Activated gamma-delta T cell (primary cell): Measurements from ENCODE around the gene GP1BB.

ENCODE experiments used
- DNase-seq: peaks from one replicate; lab custom pipeline; 2025; lab: John Stamatoyannopoulos, UW

GP1BB gene

DNA sequence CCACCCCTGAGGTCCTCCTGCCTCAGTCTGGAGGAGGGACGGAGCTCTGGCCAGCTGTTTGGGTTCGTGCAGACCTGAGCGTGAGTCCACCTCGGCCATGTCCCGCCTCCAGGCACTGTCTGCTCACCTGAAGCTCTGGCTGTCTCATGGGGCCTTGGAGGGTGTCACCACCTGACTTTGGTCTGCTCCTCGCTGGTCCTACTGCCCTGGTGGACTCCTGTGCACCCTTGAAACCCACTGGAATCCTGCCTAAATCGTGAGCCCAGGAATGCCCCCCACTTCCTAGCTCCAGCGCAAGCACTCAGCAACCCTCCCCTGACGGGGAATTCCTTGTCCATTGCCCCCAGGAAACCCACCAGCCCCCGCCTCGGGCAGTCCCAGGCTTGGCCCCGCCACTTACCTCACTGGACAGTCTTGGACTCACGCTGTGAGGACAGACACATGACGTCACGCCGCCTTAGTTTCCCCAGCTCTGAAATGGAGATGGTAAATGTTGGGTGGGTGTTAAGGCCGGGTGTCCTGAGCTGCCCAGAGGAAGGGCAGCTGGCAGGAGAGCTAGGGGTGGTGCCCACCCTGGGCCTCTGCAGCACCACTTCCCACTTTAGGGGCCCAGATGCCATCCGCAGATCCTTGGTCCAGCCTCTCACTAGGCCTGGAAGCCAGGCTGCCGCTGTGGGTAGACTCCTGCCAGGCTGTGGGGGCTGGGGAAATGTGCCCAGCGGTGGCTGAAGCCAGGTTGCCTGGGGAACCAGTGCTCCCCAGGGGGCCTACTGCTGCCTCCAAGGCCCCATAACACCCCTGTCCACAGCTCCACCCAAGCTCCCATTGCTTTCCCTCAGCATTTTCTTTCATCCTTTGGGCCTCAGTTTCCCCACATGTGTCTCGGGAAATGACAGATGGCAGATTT, 19.1 kb downstream of the GP1BB start:
- no peak for DNase-seq

GRCh38 chr22:19743081-19743480, 19.7 kb downstream of the GP1BB start:
- no peak for DNase-seq

DNA sequence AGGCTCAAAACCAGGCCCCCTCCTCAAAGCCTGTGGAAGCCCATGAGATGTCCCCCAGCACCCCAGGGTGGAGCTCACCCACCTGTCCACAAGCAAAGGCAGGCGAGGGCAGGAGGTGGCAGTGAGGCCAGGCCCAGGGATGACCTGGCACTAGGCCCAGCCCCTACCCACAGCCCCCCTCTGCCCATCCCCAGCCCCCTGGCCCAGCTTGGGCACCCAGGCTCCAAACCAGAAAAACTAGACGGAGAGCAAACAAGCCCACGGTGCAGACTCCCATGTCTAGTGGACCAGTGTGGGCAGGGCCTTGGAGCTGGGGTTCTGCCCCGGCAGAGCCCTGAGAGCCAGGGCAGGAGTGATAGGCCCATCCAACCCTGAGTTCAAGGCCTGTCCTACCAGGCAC, 20.3 kb downstream of the GP1BB start:
- no peak for DNase-seq

GRCh38 chr22:19744350-19745006, 21.1 kb downstream of the GP1BB start:
- no peak for DNase-seq

DNA sequence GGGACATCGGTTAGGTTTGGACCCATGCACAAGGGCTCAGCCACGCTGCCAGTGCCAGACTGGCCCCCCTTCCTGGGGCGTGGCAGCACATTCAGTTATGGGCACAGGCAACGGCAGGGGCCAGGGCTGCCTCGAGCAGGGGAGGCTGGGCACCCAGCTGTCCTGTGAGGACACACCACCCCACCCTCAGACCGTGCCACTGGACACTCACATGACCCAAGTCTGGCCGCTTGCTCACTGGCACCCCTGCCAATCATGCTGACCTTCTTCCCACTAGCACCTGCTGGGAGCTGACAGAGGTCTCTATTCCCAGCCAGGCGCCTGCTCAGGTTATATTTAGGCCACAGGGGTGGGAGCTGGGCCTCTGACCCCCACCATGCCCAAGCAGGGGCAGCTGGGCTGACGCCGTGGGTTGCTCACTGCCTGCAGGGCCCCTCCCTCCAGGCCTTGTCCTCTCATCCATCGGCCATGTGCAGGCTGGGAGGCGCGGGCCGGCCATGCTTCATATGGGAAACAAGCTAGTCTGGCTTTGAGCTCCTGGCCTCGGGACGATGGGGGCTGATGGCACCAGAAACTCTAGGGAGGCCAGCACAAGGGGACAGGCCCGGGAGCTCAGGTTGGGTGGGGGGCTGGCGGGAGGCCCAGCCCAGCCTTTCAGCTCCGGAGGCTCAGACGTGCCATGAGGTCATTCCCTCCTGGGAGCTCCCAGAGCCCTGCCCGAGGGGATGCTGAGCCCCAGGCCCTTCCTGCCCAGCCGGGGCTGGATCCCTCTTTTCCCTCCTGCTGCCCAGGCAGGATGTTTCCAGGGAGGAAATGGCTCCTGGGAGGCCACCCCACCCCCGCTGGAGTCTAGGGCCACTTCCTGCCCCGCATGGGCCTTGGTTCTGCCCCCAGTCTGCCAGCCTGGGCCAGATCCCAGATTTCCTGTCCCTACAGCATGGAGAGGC, 22.1 kb downstream of the GP1BB start:
- no peak for DNase-seq

DNA sequence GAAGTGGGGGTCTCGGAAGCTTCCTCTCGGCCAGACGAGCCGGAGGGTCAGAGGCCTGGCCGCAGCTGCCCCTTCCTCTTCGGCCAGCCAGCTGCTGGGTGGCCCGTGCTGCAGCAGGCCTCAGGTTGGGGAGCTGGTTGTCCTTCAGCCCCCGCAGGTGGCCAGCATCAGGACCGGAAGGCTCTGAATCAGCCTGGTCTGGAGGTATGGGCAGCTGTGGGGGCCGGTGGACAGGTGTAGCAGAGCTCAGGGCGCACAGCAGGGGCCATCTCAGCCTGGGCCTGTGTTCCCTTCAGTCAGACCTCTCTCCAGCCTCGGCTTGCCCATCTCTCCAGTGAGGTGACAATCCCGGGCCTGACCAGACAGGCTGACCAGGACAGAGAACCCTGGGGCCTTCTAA, 23.4 kb downstream of the GP1BB start:
- no peak for DNase-seq

DNA sequence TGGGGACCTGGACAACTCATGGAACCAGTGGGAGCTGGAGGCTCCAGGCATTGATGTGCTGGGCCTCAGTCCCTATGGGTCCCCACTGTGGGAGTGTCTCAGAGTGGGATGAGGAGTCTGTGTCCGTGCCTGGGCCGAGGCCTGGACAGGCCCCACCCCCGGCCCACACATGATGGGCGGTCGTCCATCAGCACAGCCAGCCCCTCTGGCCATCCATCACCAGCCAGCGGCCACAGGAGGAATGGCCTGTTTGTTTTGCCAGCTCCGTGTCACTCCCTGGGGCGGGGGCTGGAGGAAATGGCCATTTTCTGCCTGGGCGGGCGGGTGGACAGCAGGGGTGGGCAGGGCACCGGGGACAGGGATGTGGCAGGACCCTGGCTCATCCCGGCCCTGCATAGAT, 24.2 kb downstream of the GP1BB start:
- DNase-seq = no peak

DNA sequence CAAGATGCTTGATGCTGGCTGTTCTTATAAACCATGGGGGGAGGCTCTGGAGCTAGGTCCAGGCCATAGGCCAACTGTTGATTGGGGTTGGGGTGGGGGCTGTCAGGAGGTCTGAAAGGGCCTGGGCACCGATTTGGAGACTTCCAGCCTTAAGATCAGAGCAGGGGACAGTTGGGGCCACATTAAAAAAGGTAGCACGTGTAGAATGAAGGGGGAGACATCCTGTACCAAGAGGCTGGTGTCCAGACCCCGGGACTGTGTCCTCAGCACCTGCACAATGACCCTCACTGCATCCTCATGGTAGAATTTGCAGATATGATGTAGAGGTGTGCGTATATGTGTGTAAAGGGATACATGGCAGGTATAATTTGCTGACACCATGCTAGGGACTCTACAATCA, 24.8 kb downstream of the GP1BB start:
- no peak for DNase-seq

DNA sequence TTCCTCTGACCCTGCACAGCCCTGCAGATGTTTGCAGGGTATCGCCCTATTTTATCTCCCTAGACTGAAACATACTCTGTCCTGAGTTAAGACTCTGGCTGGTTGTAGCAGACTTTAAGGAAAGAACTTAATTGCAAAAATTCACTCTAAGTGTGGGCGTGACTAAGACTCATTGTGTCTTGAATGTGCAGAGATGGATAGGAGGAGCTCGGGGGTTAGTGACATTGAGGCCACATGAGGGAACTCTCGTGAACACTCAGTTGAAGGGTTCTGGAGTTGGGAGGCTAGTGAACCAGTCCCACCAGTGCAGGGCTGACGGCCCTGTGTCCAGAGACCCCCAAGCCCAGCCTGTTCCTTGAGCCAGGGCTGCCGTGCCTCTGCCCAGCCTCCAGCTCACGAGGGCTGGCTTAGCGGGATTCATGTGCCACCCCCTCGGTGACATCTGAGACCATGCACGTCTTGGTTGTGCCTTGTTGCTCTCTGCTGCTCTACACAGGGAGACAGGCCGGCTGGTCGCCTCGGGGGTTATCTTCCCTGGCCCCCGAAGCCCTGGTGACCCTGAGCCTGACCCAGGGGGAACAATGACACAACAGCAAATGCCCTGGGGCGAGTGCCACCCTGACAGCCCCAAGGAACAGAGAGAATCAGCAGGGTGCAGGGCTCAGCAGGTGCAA, 25.8 kb downstream of the GP1BB start:
- DNase-seq = no peak

GRCh38 chr22:19749876-19750275, 26.5 kb downstream of the GP1BB start:
- no peak for DNase-seq

DNA sequence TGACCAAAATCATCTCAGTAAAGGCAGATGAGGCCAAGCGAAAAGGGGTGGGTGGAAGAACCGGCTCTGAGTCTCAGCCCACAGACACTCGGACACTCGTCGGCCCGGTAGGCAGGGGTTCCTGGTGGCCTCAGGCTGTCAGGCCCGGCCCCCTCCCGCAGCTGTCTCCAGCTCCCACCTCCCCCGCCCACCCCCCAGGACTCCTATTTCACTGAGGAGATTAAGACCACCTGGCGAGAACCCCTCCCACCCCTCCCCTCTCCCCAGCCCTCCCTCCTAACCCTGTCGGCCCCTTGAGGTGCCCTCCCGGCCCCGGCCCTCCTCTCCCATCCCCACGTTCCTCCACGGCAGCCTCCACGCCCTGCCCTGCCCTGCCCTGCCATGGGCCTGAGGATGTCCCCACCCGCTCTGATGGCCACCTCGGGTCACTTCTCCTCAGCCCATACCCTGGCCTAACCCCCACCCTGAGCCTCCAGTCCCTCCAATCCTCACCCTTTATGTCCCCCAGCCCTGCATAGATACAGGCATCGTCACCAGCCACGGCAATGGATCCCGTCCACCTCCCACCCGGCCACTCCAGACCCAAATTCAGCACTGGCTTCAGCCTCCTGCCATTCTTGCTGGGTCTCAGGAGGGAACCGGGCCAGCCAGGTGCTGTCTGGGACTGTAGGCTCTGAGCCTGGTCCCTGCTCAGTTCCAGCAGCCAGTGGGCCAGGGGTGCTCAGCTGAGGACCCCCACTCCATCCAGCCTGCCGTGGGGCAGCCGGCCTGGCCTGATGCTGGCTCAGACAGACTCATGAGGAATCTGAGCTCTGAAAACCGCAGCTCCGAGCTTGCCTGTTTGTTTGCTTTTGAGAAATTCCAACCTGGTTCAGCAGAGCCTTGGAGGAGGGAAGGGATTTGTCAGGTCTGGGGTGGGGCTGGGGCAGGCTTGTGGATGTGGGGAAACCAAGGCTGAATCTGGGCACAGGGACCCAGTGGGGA, 27.5 kb downstream of the GP1BB start:
- DNase-seq = no peak

DNA sequence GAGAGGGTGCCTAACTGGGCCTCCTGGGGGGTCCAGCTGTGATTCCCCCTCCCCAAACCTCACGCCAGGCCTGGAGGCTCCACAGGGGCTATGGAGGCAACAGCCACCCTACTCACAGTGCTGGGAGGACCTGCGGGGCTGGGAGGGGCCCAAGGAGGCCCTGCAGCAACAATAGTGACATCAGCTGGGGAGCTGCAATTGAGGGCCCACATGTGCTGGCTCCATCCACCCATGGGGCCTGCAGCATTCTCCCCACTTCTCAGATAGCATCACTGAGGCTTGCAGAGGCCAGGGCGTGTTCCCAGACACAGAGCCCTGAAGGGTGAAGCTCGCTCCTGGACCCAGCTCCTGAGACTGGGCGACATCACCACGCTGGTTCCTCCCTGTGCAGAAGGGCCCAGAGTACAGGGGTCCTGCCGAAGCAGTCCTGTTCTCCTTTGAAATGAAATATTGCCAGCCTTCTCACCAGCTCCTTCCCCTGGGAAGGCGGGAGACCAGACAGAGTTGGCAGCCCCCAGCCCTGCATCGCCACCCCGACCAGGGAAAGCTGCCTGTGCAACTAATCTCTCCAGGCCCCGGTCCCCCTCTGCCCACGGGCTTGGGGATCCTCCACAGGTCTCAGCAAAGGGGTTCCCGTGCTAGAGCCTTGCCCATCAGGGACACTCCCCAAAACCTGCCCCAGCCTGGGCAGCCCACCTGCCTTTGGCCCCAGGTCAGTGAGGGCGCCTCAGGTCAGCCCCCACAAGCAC, 28.3 kb downstream of the GP1BB start:
- no peak for DNase-seq

GRCh38 chr22:19753090-19753842, 29.9 kb downstream of the GP1BB start:
- no peak for DNase-seq

DNA sequence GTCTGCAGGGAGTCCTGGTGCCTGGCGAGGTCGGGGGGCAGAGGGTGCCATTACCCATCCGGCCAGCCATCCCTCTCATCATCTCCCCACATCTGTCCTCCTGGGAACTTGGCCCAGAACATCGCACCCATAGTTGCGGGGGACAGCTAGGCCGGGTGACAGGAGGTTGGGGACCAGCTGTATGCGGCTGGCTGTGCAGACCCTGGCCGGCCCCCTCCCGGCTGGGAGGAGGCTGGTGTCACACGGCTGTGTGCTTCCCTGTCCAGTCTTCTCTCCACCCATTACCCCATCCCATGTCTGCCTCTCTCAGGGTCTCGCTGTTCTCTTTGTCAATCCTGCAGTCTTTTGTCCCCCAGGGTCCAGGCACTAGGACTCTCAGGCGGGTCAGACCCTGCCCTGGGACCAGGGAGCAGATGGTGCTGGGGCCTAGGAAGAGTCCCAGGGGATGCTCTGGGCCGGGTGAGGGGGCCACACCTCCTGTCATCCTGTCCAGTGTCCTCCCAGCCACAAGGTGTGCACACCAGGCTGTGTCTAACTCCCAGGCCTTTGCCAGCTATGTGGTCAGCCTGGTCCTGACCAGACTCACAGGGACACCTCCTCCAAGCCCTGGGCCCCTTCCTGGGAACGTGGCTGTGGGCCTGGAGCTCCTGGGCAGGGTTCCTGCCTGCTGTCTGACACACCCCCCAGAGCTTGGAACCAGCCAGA, 30.8 kb downstream of the GP1BB start:
- DNase-seq = no peak

DNA sequence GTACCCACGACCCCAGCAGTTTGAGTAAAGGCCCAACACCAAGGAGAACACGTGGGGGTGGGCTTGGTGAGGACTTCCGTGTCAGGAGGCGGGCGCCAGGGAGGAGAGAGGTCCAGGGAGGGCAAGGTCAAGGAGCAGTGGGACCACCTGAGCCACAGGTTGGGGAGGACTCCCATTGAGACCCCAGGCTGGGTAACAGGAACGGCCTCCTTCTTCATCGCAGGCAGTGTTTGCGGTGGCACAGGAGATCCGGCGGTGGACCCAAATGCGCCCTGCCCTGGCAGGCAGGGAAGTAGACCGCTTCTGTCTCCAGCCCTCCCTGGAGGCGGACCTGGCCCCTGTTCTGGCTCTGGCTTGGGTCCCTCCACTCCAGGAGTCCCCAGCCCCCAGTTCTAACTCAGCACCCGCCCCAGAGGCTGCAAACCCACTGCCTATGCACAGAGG, 31.4 kb downstream of the GP1BB start:
- no peak for DNase-seq

DNA sequence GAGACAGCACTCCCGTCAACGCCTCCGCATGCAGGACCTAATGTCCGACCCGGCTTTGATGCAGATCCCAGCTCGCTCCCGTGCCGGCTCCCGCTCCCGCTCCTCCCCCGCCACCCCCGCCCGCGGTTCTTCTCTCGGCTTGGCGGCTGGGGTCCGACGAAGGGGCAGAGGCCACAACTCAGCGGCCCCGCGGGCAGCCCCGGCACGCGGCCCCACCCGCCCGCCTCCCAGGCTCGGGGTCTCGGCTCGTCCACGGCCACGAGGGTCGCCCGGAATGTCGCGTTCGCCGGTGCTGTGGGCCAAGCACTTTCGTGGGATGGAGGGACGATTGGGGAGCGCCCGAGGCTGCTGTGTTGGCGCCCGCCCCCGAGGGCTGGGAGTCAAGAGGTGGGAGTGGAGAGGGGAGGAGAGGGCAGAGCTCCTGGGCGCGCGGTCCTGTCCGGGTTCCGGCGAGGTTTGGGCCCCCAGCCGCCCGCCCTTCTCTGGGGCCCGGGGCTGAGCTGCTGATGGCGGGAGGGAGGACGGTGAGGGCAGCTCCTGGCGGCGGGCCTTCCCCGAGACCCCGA, 31.9 kb downstream of the GP1BB start:
- no peak for DNase-seq

DNA sequence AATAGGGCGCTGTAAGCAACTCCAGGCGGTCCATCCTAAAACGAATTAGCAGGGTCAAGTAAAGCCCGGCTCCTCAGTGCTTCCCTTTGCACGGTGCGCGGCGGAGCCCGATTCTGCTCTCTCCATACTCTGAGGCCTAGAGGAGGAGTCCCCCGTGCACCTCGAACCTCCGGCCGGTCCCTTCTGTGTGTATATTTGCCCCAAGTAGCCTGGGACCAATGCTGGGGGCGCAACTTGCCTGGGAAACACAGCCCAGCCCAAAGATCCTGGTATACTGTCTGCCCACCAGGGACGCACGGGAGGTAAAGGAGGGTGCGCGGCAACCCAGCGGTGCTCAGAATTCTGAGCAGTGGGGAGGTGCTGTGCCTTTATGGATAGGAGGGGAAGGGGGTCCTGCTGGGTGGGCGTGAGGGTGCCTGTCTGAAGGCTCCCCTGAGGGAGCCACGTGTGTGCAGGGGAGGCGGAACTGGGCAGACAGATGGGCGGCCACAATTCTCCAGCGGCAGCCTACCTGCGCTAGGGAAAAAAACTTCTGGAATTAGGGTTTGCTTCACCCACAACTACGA, 32.5 kb downstream of the GP1BB start:
- DNase-seq = no peak
